Measurements from ENCODE around the gene SLC22A1. TPM values are rescaled to one million over a fixed set of nuclear protein-coding genes. Genes with fewer than 3 reads are reported as not detected.

The SLC22A1 gene
- total RNA-seq, 1 experiment from 2014 or later, result 0.39 TPM

- H3K27me3 ChIP-seq (ENCODE audit: insufficient read depth, low read length), result no peaks in the 10 kb centered on the region
- H3K27ac ChIP-seq (ENCODE audit: insufficient read length, low read depth, low read length), result no peak overlapping the region
- Mint-ChIP-seq H3K27me3 (ENCODE audit: low read depth) (peaks cover 11% of the 10 kb centered on the region), H3K9me3 (peaks cover 7 to 8% of the 10 kb centered on the region in 2 experiments; a peak in 3 of 5 replicates), H3K4me3 (no peak overlapping the region), H3K36me3 (ENCODE audit: insufficient read depth in 1 of 3, low read depth in 3 of 3) (peaks cover 4 to 12% (median 7%) of the 10 kb centered on the region in 3 experiments; a peak in 3 of 7 replicates), H3K4me1 (peaks cover 16 to 29% of the 10 kb centered on the region in 2 experiments), H3K27ac (no peak overlapping the region)
- H4K5ac ChIP-seq (ENCODE audit: insufficient read length, low read depth, low read length), result no peak overlapping the region
- no peaks in the 10 kb centered on the region for H4K20me1 ChIP-seq (ENCODE audit: control insufficient read depth, insufficient read depth, insufficient read length)
- H2BK15ac ChIP-seq (ENCODE audit: low read depth, low read length), result no peak overlapping the region
- H3K79me1 ChIP-seq (ENCODE audit: insufficient read depth, low read depth, low read length, poor library complexity, severe bottlenecking), result no peaks in the 10 kb centered on the region
- H3K14ac ChIP-seq (ENCODE audit: insufficient read depth, low read length), result no peak overlapping the region
- no peaks in the 10 kb centered on the region for H3K9me3 ChIP-seq (ENCODE audit: control insufficient read depth, low read depth, low read length)
- H4K91ac ChIP-seq (ENCODE audit: insufficient read length, low read depth, low read length), result no peak overlapping the region
- no peak overlapping the region for H2BK120ac ChIP-seq (ENCODE audit: low read depth, low read length, poor library complexity, severe bottlenecking)
- H3K23ac ChIP-seq (ENCODE audit: insufficient read length, low read depth, low read length), result no peak overlapping the region
- no peak overlapping the region for H2AK5ac ChIP-seq (ENCODE audit: insufficient read length, low read length)
- H3K4ac ChIP-seq (ENCODE audit: low read depth, low read length), result no peak overlapping the region
- no peak overlapping the region for H3T11ph ChIP-seq (ENCODE audit: low read length)
- peaks cover 6% of the 10 kb centered on the region; the same call in 1 of the 2 replicates for H3K4me1 ChIP-seq (ENCODE audit: insufficient read depth, low read length)
- no peak overlapping the region for H3K4me2 ChIP-seq (ENCODE audit: insufficient read depth, insufficient read length, low read length)
- DNase-seq, result no peak
- WGBS (ENCODE audit: extremely low coverage, insufficient read length, low lambda C conversion rate), result no CpG with 5 or more reads among the region's 3 CpGs
- H4K8ac ChIP-seq (replicated peaks; ENCODE audit: insufficient read length, low read depth, low read length), result no peak overlapping the region
- no peak overlapping the region for H3K18ac ChIP-seq (ENCODE audit: insufficient read length, low read depth, low read length)
- H2BK12ac ChIP-seq (ENCODE audit: insufficient read length, low read depth, low read length), result no peak overlapping the region
- no peak overlapping the region for H2BK5ac ChIP-seq (ENCODE audit: insufficient read length, low read length)
- TF ChIP-seq CTCF (conservative IDR thresholded peaks at IDR 0.05), result no peak
- no peak overlapping the region for H2AFZ ChIP-seq (ENCODE audit: low read length)
- no peak overlapping the region for H2BK20ac ChIP-seq (ENCODE audit: low read depth, low read length, poor library complexity, severe bottlenecking)
- H3K79me2 ChIP-seq (ENCODE audit: insufficient read depth, low read length), result no peaks in the 10 kb centered on the region
- H3K9ac ChIP-seq (ENCODE audit: extremely low read depth, insufficient read length, low read length), result no peak overlapping the region
- no peak overlapping the region for H3K56ac ChIP-seq (ENCODE audit: insufficient read length, low read depth, low read length)
- H3K23me2 ChIP-seq (ENCODE audit: insufficient read length, low read depth, low read length, poor library complexity, severe bottlenecking), result no peaks in the 10 kb centered on the region
Observed at GRCh38 chr6:160128125-160128683, 6.6 kb downstream of the SLC22A1 start.

Data from H9 (cell line).